ENCODE measurements around the gene EIF4EBP2. TPM values are rescaled to one million over a fixed set of nuclear protein-coding genes. Genes with fewer than 3 reads are reported as not detected.

Gene EIF4EBP2
- total RNA-seq, 2 donors from 2014 or later: 103 to 119 TPM

DNA sequence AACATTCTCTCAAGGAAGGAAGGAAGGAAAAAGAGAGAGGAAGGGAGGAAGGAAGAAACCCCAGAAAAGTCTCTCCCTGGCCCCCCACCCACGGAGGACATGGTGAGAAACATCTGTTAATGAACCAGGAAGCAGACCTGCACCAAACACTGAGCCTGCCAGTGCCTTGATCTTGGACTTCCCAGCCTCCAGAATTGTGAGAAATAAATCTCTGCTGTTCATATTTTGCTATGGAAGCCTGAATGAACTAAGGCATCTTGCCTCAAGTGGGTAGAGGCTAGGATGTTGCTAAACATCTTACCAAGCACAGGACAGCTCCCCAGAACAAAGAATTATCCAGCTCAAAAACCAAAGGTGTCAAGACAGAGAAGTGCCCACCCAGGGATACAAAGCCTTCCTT lies 40.7 kb upstream of the EIF4EBP2 start:
- Histone ChIP-seq H3K27me3 (ENCODE audit: control insufficient read depth, insufficient read depth, low read length, poor library complexity, severe bottlenecking) (no peaks in the 10 kb centered on the region), H3K27ac (ENCODE audit: low read depth, low read length) (no peak overlapping the region), H3K4me3 (ENCODE audit: low read length) (no peak overlapping the region), H3K9ac (ENCODE audit: extremely low read depth, low read length, poor library complexity, severe bottlenecking) (no peak overlapping the region), H3K9me3 (ENCODE audit: control insufficient read depth, low read length) (no peaks in the 10 kb centered on the region), H3K36me3 (ENCODE audit: control insufficient read depth, insufficient read depth, low read length) (no peaks in the 10 kb centered on the region), H3K4me1 (ENCODE audit: control insufficient read depth, insufficient read depth, low read length) (no peaks in the 10 kb centered on the region)
- Mint-ChIP-seq H3K9me3 (no peaks in the 10 kb centered on the region), H3K27ac (no peak overlapping the region), H3K27me3 (ENCODE audit: insufficient read depth) (no peaks in the 10 kb centered on the region), H3K4me1 (peaks cover 3% of the 10 kb centered on the region), H3K36me3 (ENCODE audit: low read depth) (peaks cover 2% of the 10 kb centered on the region), H3K4me3 (no peak overlapping the region)
- 80 to 89% methylated on average over 1 of the region's 1 CpG for WGBS, 2 experiments (ENCODE audit: insufficient coverage in 1 of 2, insufficient read length in 1 of 2)
- DNase-seq: no peak
- TF ChIP-seq CTCF (conservative IDR thresholded peaks at IDR 0.05): no peak

DNA sequence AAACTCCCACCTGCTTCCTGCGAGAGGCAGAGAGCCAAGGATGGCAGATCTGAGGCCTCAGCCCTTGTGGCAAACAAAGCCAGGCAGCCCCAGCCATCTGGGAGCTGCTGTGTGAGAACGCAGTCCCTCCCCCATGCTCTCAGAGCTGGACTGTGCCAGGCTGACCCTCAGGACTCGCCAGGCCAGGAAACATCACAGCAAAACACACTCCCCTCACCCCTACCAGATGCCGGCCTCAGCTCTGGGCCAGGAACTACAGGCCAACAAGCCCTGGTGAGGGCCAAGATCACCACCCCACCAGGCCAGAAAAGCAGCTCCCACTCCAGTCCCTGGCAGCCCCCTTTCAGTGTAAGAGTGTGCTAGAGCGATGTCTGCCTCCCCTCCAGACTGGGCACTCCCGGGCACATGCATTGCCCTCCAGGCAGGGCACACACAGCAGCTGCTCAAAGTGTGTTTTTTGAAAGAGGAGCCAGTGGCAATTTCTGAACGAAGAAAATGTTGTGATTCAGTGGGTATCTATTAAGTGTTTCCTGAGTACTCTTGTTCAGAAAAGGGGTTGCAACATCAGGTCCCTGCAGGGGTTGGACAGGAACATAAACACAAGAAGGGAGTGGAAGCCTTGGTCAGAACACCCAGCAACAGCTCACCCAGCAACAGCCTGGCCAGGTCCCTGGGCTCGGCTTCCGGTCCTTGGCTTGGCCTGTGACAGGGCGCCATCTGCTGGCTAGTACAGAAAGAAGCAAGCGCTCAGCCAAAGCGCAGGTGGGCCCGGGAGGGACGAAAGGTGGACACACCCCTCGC lies 39.8 kb upstream of the EIF4EBP2 start:
- Histone ChIP-seq H3K36me3 (ENCODE audit: control insufficient read depth, insufficient read depth, low read length) (no peaks in the 10 kb centered on the region), H3K9ac (ENCODE audit: extremely low read depth, low read length, poor library complexity, severe bottlenecking) (no peak overlapping the region), H3K27me3 (ENCODE audit: control insufficient read depth, insufficient read depth, low read length, poor library complexity, severe bottlenecking) (no peaks in the 10 kb centered on the region), H3K4me1 (ENCODE audit: control insufficient read depth, insufficient read depth, low read length) (no peaks in the 10 kb centered on the region), H3K9me3 (ENCODE audit: control insufficient read depth, low read length) (no peaks in the 10 kb centered on the region), H3K27ac (ENCODE audit: low read depth, low read length) (no peak overlapping the region), H3K4me3 (ENCODE audit: low read length) (no peak overlapping the region)
- Mint-ChIP-seq H3K36me3 (ENCODE audit: low read depth) (peaks cover 2% of the 10 kb centered on the region), H3K27ac (no peak overlapping the region), H3K4me1 (peaks cover 8% of the 10 kb centered on the region), H3K27me3 (ENCODE audit: insufficient read depth) (no peaks in the 10 kb centered on the region), H3K9me3 (no peaks in the 10 kb centered on the region), H3K4me3 (no peak overlapping the region)
- peak; percentile 98 for TF ChIP-seq CTCF (conservative IDR thresholded peaks at IDR 0.05)
- 43 to 56% methylated on average over 6 to 15 of the region's 15 CpGs for WGBS, 2 experiments (ENCODE audit: insufficient coverage in 1 of 2, insufficient read length in 1 of 2)
- peak; percentile 97 for DNase-seq

DNA sequence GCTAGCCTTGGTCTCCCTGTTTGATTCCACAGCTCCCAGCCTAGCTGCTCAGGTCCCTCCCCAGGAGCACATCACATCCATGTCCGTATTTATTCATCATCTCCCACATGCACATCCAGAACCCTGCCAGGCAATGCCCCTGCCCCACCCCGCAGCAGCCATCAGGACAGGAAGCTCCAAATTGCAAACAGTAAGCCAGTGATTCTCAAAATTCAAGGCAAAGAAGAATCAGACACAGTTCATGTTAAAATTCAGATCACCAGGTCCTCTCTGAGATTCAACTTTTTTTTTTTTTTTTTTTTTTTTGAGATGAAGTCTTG lies 39.2 kb upstream of the EIF4EBP2 start:
- no peak overlapping the region for H3K4me3 Mint-ChIP-seq
- no peak overlapping the region for H3K27ac ChIP-seq (ENCODE audit: low read depth, low read length)
- no peaks in the 10 kb centered on the region for H3K9me3 ChIP-seq (ENCODE audit: control insufficient read depth, low read length)
- no peaks in the 10 kb centered on the region for H3K4me1 ChIP-seq (ENCODE audit: control insufficient read depth, insufficient read depth, low read length)
- H3K27me3 ChIP-seq (ENCODE audit: control insufficient read depth, insufficient read depth, low read length, poor library complexity, severe bottlenecking): no peaks in the 10 kb centered on the region
- no peaks in the 10 kb centered on the region for H3K9me3 Mint-ChIP-seq
- no peak overlapping the region for H3K9ac ChIP-seq (ENCODE audit: extremely low read depth, low read length, poor library complexity, severe bottlenecking)
- peak overlapping the region; percentile 52 for H3K27ac Mint-ChIP-seq
- no peak for TF ChIP-seq CTCF (conservative IDR thresholded peaks at IDR 0.05)
- H3K4me3 ChIP-seq (ENCODE audit: low read length): no peak overlapping the region
- no peaks in the 10 kb centered on the region for H3K36me3 ChIP-seq (ENCODE audit: control insufficient read depth, insufficient read depth, low read length)
- 45% methylated on average over 2 of the region's 2 CpGs; no CpG with 5 or more reads in 1 of the 2 experiments for WGBS, 2 experiments (ENCODE audit: insufficient coverage in 1 of 2, insufficient read length in 1 of 2)
- peaks cover 9% of the 10 kb centered on the region for H3K4me1 Mint-ChIP-seq
- H3K27me3 Mint-ChIP-seq (ENCODE audit: insufficient read depth): no peaks in the 10 kb centered on the region
- peaks cover 2% of the 10 kb centered on the region for H3K36me3 Mint-ChIP-seq (ENCODE audit: low read depth)
- no peak for DNase-seq

Data from endodermal cell (in vitro differentiated cells).